ENCODE measurements around the gene RAPGEF2.

DNA sequence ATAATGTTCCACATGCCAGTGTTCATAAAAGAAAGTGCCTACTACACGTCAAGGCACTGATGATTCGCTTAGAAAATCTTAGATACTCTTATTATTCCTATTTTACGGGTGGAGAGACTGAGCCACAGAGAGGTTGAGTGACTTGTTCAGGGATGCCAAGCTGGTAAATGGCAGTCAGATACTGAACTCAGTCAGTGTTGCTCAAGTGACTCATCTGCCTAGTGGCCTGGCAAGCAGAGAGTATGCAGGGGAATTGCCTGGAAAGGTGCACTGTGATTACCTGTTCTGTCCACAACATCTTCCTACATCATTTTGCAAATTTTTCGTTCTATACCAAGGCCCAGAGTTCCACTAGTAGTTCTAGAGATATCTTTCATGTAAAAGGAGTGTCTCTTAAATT, 68.4 kb downstream of the RAPGEF2 start:
- TF ChIP-seq POLR2A (IDR thresholded peaks at IDR 0.05): no peak
- TF ChIP-seq, protein P1, sequence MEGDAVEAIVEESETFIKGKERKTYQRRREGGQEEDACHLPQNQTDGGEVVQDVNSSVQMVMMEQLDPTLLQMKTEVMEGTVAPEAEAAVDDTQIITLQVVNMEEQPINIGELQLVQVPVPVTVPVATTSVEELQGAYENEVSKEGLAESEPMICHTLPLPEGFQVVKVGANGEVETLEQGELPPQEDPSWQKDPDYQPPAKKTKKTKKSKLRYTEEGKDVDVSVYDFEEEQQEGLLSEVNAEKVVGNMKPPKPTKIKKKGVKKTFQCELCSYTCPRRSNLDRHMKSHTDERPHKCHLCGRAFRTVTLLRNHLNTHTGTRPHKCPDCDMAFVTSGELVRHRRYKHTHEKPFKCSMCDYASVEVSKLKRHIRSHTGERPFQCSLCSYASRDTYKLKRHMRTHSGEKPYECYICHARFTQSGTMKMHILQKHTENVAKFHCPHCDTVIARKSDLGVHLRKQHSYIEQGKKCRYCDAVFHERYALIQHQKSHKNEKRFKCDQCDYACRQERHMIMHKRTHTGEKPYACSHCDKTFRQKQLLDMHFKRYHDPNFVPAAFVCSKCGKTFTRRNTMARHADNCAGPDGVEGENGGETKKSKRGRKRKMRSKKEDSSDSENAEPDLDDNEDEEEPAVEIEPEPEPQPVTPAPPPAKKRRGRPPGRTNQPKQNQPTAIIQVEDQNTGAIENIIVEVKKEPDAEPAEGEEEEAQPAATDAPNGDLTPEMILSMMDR (IDR thresholded peaks at IDR 0.05): no peak
